SU-DHL-6 (cell line): ENCODE measurements around the gene NUDT2.

ENCODE experiments used
- H2AFZ ChIP-seq: fragments of 200-600 bp; sonication (generic); 2 replicates; pipeline ENCODE4 v1.6.1; 2014; ENCODE audit warnings: low read depth, mild to moderate bottlenecking, moderate library complexity, mixed read lengths, antibody characterized with exemption, low read length; ENCODE audit not compliant: severe bottlenecking
- H3F3A ChIP-seq: fragments of 200-600 bp; shearing (Covaris generic); 2 replicates; pipeline ENCODE4 v1.6.0; 2016; ENCODE audit warnings: antibody characterized with exemption, mild to moderate bottlenecking; ENCODE audit not compliant: insufficient read depth
- H3K27ac ChIP-seq: fragments of 200-600 bp; sonication (generic); 2 replicates; pipeline ENCODE4 v1.5.1; 2016; ENCODE audit warnings: low read depth, mild to moderate bottlenecking, low read length, moderate library complexity, mixed read lengths
- H3K27me3 ChIP-seq: fragments of 200-600 bp; sonication (generic), shearing (Covaris generic); 2 replicates; pipeline ENCODE4 v1.6.0; 2014; ENCODE audit warnings: mild to moderate bottlenecking, low read length
- H3K36me3 ChIP-seq: fragments of 200-600 bp; sonication (generic); 2 replicates; pipeline ENCODE4 v1.6.1; 2014; ENCODE audit warnings: mild to moderate bottlenecking, low read length, mixed read lengths
- H3K4me2 ChIP-seq: fragments of 300-600, 200-600 bp; shearing (Covaris generic), sonication (generic); 2 replicates; pipeline ENCODE4 v1.6.0; 2014; ENCODE audit warnings: low read length, low read depth, mild to moderate bottlenecking; ENCODE audit not compliant: poor library complexity, severe bottlenecking
- H3K4me3 ChIP-seq: fragments of 200-600 bp; sonication (generic); 2 replicates; pipeline ENCODE4 v1.5.1; 2014; ENCODE audit warnings: antibody characterized with exemption, low read length, mild to moderate bottlenecking, mixed read lengths; ENCODE audit not compliant: insufficient read depth, poor library complexity, severe bottlenecking
- H3K79me2 ChIP-seq: fragments of 200-600 bp; sonication (generic); 2 replicates; pipeline ENCODE4 v1.6.1; 2014; ENCODE audit warnings: mild to moderate bottlenecking, low read length, moderate library complexity; ENCODE audit not compliant: insufficient read depth
- H3K9ac ChIP-seq: fragments of 200-600 bp; sonication (generic); 2 replicates; pipeline ENCODE4 v1.7.0; 2014; ENCODE audit warnings: mild to moderate bottlenecking, low read length
- H3K9me2 ChIP-seq: fragments of 200-600 bp; sonication (generic); replicated peaks from 2 replicates; pipeline ENCODE4 v1.6.1; 2014; ENCODE audit warnings: low read length; ENCODE audit not compliant: insufficient read depth
- H3K9me3 ChIP-seq: fragments of 200-600 bp; sonication (generic); 2 replicates; pipeline ENCODE4 v1.6.1; 2014; ENCODE audit warnings: low read length, mixed read lengths; ENCODE audit not compliant: insufficient read depth
- H4K20me1 ChIP-seq: fragments of 200-600 bp; sonication (generic); 2 replicates; pipeline ENCODE4 v1.6.1; 2014; ENCODE audit warnings: low read depth, mild to moderate bottlenecking, antibody characterized with exemption, low read length, moderate library complexity, mixed read lengths
- CTCF ChIP-seq: fragments of 200-600 bp; sonication (generic); IDR thresholded peaks from one replicate; pipeline ENCODE4 v1.5.1; 2017; ENCODE audit warnings: antibody characterized with exemption, mild to moderate bottlenecking, low read length, moderate library complexity; ENCODE audit not compliant: insufficient read depth, poor library complexity, severe bottlenecking
- EZH2phosphoT487 ChIP-seq: fragments of 200-600 bp; sonication (generic), shearing (Covaris generic); conservative IDR thresholded peaks from 2 replicates; pipeline ENCODE4 v1.6.1; 2018; ENCODE audit warnings: mild to moderate bottlenecking, antibody characterized with exemption, low read length, moderate library complexity, mixed read lengths

NUDT2 gene

GRCh38 chr9:34326690-34327089 is 2.7 kb upstream of the NUDT2 start:
- H3K9ac ChIP-seq: peak overlapping the region; percentile 10; the same call in 1 of the 2 replicates
- no peaks in the 10 kb centered on the region for H3K9me2 ChIP-seq
- peaks cover 74% of the 10 kb centered on the region for H3K79me2 ChIP-seq
- H3K27ac ChIP-seq: peak overlapping the region; percentile 3; the same call in 1 of the 2 replicates
- no peaks in the 10 kb centered on the region for H3K9me3 ChIP-seq
- no peaks in the 10 kb centered on the region for H3K36me3 ChIP-seq
- TF ChIP-seq CTCF (no peak), EZH2phosphoT487 (no peak)
- H4K20me1 ChIP-seq: no peaks in the 10 kb centered on the region
- H2AFZ ChIP-seq: no peak overlapping the region
- H3K4me3 ChIP-seq: no peak overlapping the region
- peaks cover 14% of the 10 kb centered on the region for H3F3A ChIP-seq
- no peaks in the 10 kb centered on the region for H3K27me3 ChIP-seq
- H3K4me2 ChIP-seq: peak overlapping the region; percentile 87

- Histone ChIP-seq H3K36me3 (no peaks in the 10 kb centered on the region), H4K20me1 (no peaks in the 10 kb centered on the region), H3K4me2 (peak overlapping the region; percentile 87), H3K27me3 (no peaks in the 10 kb centered on the region), H3K9me3 (no peaks in the 10 kb centered on the region), H3K27ac (peak overlapping the region; percentile 70), H3K9me2 (no peaks in the 10 kb centered on the region), H2AFZ (peak overlapping the region; percentile 86), H3K4me3 (peak overlapping the region; percentile 83), H3F3A (peaks cover 17% of the 10 kb centered on the region), H3K79me2 (peaks cover 55% of the 10 kb centered on the region), H3K9ac (peak overlapping the region; percentile 72)
- TF ChIP-seq CTCF (no peak), EZH2phosphoT487 (no peak)
Measured at GRCh38 chr9:34328500-34328986, 826 bp upstream of the NUDT2 start.

GRCh38 chr9:34331196-34331595 is 1.8 kb downstream of the NUDT2 start:
- Histone ChIP-seq H3K4me2 (peak overlapping the region; percentile 83), H3K79me2 (peaks cover 30% of the 10 kb centered on the region)

More at GRCh38 chr9:34331196-34331595, 1.8 kb downstream of the NUDT2 start:
- peak overlapping the region; percentile 7 for H2AFZ ChIP-seq
- no peaks in the 10 kb centered on the region for H3K9me3 ChIP-seq
- H3K27ac ChIP-seq: peak overlapping the region; percentile 52
- H3K36me3 ChIP-seq: no peaks in the 10 kb centered on the region
- H3K4me3 ChIP-seq: no peak overlapping the region
- H3K9ac ChIP-seq: no peak overlapping the region
- no peaks in the 10 kb centered on the region for H3K27me3 ChIP-seq
- H3F3A ChIP-seq: peaks cover 17% of the 10 kb centered on the region
- no peaks in the 10 kb centered on the region for H4K20me1 ChIP-seq
- H3K9me2 ChIP-seq: no peaks in the 10 kb centered on the region
- TF ChIP-seq EZH2phosphoT487 (no peak), CTCF (no peak)
